ENCODE results near the gene AGRN. TPM values are rescaled to one million over a fixed set of nuclear protein-coding genes. Genes with fewer than 3 reads are reported as not detected.

AGRN gene
- polyA plus RNA-seq, 3 donors = 0.06 to 4.7 (median 0.43) TPM

GRCh38 chr1:1033009-1033587 lies 13.2 kb downstream of the AGRN start:
- peaks cover 8% of the 10 kb centered on the region for H3K4me1 Mint-ChIP-seq
- Histone ChIP-seq H3K36me3 (replicated peaks in 1 of 2; ENCODE audit: control insufficient read depth in 1 of 2, insufficient read depth in 2 of 2, low read length in 2 of 2) (no peaks in the 10 kb centered on the region), H3K9ac (ENCODE audit: insufficient read depth, low read length, poor library complexity, severe bottlenecking) (peak overlapping the region; percentile 32), H3K9me3 (replicated peaks in 1 of 2; ENCODE audit: control insufficient read depth in 1 of 2, insufficient read depth in 1 of 2, low read length in 2 of 2) (peaks cover 2 to 4% of the 10 kb centered on the region in 2 donors), H3K27me3 (ENCODE audit: control insufficient read depth in 2 of 2, insufficient read depth in 2 of 2, low read length in 2 of 2) (peaks cover 8 to 56% of the 10 kb centered on the region in 2 donors), H3K4me1 (ENCODE audit: control insufficient read depth in 1 of 2, insufficient read depth in 2 of 2, low read length in 2 of 2) (peaks cover 7 to 19% of the 10 kb centered on the region in 2 donors), H4K20me1 (ENCODE audit: insufficient read depth, low read length) (no peaks in the 10 kb centered on the region), H3K79me2 (ENCODE audit: insufficient read depth, low read length) (no peaks in the 10 kb centered on the region), H3K4me3 (replicated peaks in 1 of 3; ENCODE audit: low read depth in 2 of 3, low read length in 3 of 3) (peak overlapping the region; percentile 11 to 66 (median 21)), H2AFZ (ENCODE audit: insufficient read depth, low read depth, low read length, poor library complexity, severe bottlenecking) (no peak overlapping the region), H3K27ac (ENCODE audit: low read depth in 1 of 2, low read length in 2 of 2) (no peak overlapping the region), H3K4me2 (replicated peaks; ENCODE audit: extremely low read depth, low read length, poor library complexity, severe bottlenecking) (peak overlapping the region; percentile 76)
- TF ChIP-seq, protein P1, sequence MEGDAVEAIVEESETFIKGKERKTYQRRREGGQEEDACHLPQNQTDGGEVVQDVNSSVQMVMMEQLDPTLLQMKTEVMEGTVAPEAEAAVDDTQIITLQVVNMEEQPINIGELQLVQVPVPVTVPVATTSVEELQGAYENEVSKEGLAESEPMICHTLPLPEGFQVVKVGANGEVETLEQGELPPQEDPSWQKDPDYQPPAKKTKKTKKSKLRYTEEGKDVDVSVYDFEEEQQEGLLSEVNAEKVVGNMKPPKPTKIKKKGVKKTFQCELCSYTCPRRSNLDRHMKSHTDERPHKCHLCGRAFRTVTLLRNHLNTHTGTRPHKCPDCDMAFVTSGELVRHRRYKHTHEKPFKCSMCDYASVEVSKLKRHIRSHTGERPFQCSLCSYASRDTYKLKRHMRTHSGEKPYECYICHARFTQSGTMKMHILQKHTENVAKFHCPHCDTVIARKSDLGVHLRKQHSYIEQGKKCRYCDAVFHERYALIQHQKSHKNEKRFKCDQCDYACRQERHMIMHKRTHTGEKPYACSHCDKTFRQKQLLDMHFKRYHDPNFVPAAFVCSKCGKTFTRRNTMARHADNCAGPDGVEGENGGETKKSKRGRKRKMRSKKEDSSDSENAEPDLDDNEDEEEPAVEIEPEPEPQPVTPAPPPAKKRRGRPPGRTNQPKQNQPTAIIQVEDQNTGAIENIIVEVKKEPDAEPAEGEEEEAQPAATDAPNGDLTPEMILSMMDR (IDR thresholded peaks at IDR 0.05) = peak; percentile 90
- peaks cover 0 to 13% (median 6%) of the 10 kb centered on the region in 7 donors for H3K9me3 Mint-ChIP-seq
- DNase-seq = peak; percentile 45 to 73 (median 49)
- no peak overlapping the region for H3K27ac Mint-ChIP-seq
- H3K36me3 Mint-ChIP-seq = peaks cover 1 to 4% of the 10 kb centered on the region in 2 donors
- H3K4me3 Mint-ChIP-seq = peak overlapping the region; percentile 39 to 72
- peaks cover 31 to 51% (median 46%) of the 10 kb centered on the region in 3 donors for H3K27me3 Mint-ChIP-seq (ENCODE audit: low read depth in 3 of 3)
- intact Hi-C loops (cut with micrococcal nuclease) = loop anchor here in 1 of 2 donors (5.0 to 10.0 kb wide), 3 partner anchors 34 to 202 kb away; partner anchors contain the start of genes B3GALT6, C1orf159 and SDF4
- WGBS (ENCODE audit: insufficient coverage) = under 1% methylated on average over 69 of the region's 73 CpGs

DNA sequence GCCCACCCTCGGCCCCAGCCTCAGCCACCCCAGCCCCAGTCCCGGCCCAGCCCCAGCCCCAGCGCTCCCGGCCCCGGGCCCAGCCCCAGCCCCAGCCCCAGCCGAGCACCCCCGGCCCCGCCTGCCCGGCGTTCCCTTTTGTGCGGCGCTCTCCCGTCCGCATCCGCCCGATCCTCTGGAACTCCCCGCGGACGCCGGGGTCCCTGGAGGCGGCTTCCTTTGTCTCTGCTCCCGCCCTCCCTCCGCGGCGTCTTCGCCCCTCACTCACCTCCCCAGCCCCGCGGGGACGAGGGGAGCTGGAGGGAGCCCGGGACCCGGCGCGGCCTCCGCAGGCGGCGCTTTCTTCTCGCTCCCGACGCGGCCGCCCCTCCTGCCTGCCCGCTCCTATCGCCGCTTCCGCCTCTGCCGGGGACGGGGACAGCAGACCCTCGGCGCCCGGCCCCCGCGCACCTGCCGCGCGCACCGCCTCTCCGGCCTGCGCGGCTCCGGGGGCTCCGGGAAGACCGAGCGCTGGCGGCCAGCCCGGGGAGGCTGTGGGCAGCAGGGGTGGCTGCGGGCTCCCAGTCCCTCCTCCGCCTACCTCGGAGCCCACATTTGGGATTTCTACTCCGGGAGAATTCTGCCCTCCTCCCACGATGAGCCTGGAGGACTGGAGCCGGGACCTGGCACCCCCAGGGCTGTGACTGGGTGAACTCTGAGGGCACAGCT lies 14.0 kb downstream of the AGRN start:
- H3K79me2 ChIP-seq (ENCODE audit: insufficient read depth, low read length) = no peaks in the 10 kb centered on the region
- H3K36me3 ChIP-seq (replicated peaks in 1 of 2; ENCODE audit: control insufficient read depth in 1 of 2, insufficient read depth in 2 of 2, low read length in 2 of 2) = no peaks in the 10 kb centered on the region
- DNase-seq = no peak
- TF ChIP-seq, protein P1 (IDR thresholded peaks at IDR 0.05) = no peak
- peaks cover 13 to 27% of the 10 kb centered on the region in 2 donors for H3K4me1 ChIP-seq (ENCODE audit: control insufficient read depth in 1 of 2, insufficient read depth in 2 of 2, low read length in 2 of 2)
- H3K27me3 ChIP-seq (ENCODE audit: control insufficient read depth in 2 of 2, insufficient read depth in 2 of 2, low read length in 2 of 2) = peaks cover 8 to 61% of the 10 kb centered on the region in 2 donors
- H3K9me3 Mint-ChIP-seq = peaks cover 0 to 14% (median 6%) of the 10 kb centered on the region in 7 donors
- peaks cover 15% of the 10 kb centered on the region for H3K4me1 Mint-ChIP-seq
- WGBS (ENCODE audit: insufficient coverage) = 1% methylated on average over 68 of the region's 71 CpGs
- no peak overlapping the region for H2AFZ ChIP-seq (ENCODE audit: insufficient read depth, low read depth, low read length, poor library complexity, severe bottlenecking)
- no peaks in the 10 kb centered on the region for H4K20me1 ChIP-seq (ENCODE audit: insufficient read depth, low read length)
- peak overlapping the region; percentile 39 for H3K4me2 ChIP-seq (replicated peaks; ENCODE audit: extremely low read depth, low read length, poor library complexity, severe bottlenecking)
- peak overlapping the region; percentile 15 for H3K9ac ChIP-seq (ENCODE audit: insufficient read depth, low read length, poor library complexity, severe bottlenecking)
- H3K9me3 ChIP-seq (replicated peaks in 1 of 2; ENCODE audit: control insufficient read depth in 1 of 2, insufficient read depth in 1 of 2, low read length in 2 of 2) = peaks cover 2 to 4% of the 10 kb centered on the region in 2 donors
- peaks cover 34 to 56% (median 52%) of the 10 kb centered on the region in 3 donors for H3K27me3 Mint-ChIP-seq (ENCODE audit: low read depth in 3 of 3)
- H3K27ac ChIP-seq (ENCODE audit: low read depth in 1 of 2, low read length in 2 of 2) = no peak overlapping the region
- H3K4me3 Mint-ChIP-seq = peak overlapping the region in 1 of 2 donors; percentile 71
- no peak overlapping the region for H3K4me3 ChIP-seq (replicated peaks in 1 of 3; ENCODE audit: low read depth in 2 of 3, low read length in 3 of 3)
- H3K36me3 Mint-ChIP-seq = peaks cover 1 to 4% of the 10 kb centered on the region in 2 donors
- intact Hi-C loops (cut with micrococcal nuclease) = loop anchor here in 1 of 2 donors (5.0 to 10.0 kb wide), 3 partner anchors 33 to 201 kb away; partner anchors contain the start of genes B3GALT6, C1orf159 and SDF4
- no peak overlapping the region for H3K27ac Mint-ChIP-seq

All from CD14-positive monocyte (primary cell).